PC-9 (cell line): ENCODE data around the gene PSEN1. TPM values are rescaled to one million over a fixed set of nuclear protein-coding genes. Genes with fewer than 3 reads are reported as not detected.

Experiments used
- BruUV-seq: library from RNA; stranded (reverse); fragments of 400-500 nt; replicated peaks from 2 replicates; lab custom pipeline; 2021; lab: Mats Ljungman, UMichigan
- CTCF ChIA-PET: fragments of 300-600 bp; sonication (Branson Sonifier 250); formaldehyde crosslinking; loops from one replicate; lab custom pipeline; 2022; ENCODE audit warnings: antibody characterized with exemption; lab: Charles Lee
- POLR2A ChIA-PET: fragments of 300-600 bp; sonication (Branson Sonifier 250); formaldehyde crosslinking; loops from one replicate; lab custom pipeline; 2022; ENCODE audit warnings: antibody characterized with exemption; ENCODE audit not compliant: unreplicated experiment; lab: Charles Lee
- DNase-seq, 2 experiments: peaks; one replicate each; pipeline versions ENCODE4 v3.0.0 to v3.0.0-alpha.2; 2015 to 2022; ENCODE audit warnings: mixed read lengths in 1 of 2
- H2AFZ ChIP-seq: fragments of 200-600 bp; sonication (generic); 2 replicates; pipeline ENCODE4 v1.8.1; 2017; ENCODE audit warnings: antibody characterized with exemption
- H3F3A ChIP-seq: fragments of 200-600 bp; sonication (generic); 2 replicates; pipeline ENCODE4 v1.8.1; 2017; ENCODE audit warnings: antibody characterized with exemption, mild to moderate bottlenecking, low read depth; ENCODE audit not compliant: insufficient read depth
- H3K27ac ChIP-seq: fragments of 200-600 bp; sonication (generic); 2 replicates; pipeline ENCODE4 v1.6.1; 2016; ENCODE audit warnings: mixed run types
- H3K27me3 ChIP-seq: fragments of 200-600 bp; sonication (generic); 2 replicates; pipeline ENCODE4 v1.6.1; 2016; ENCODE audit warnings: low read depth, mixed run types; ENCODE audit not compliant: insufficient read depth
- H3K36me3 ChIP-seq: fragments of 200-600 bp; sonication (generic); 2 replicates; pipeline ENCODE4 v1.6.1; 2016; ENCODE audit warnings: low read depth, mixed run types
- H3K4me1 ChIP-seq: fragments of 200-600 bp; sonication (generic); replicated peaks from 2 replicates; pipeline ENCODE4 v1.6.1; 2016; ENCODE audit warnings: mixed run types; ENCODE audit not compliant: insufficient read depth
- H3K4me2 ChIP-seq: fragments of 200-600 bp; sonication (generic); 2 replicates; pipeline ENCODE4 v1.6.1; 2017; ENCODE audit warnings: mixed run types
- H3K4me3 ChIP-seq: fragments of 200-600 bp; sonication (generic); 2 replicates; pipeline ENCODE4 v1.6.1; 2016; ENCODE audit warnings: mixed run types
- H3K79me2 ChIP-seq: fragments of 200-600 bp; sonication (generic); 2 replicates; pipeline ENCODE4 v1.6.1; 2017; ENCODE audit warnings: low read depth, mixed run types
- H3K9me2 ChIP-seq: fragments of 200-600 bp; sonication (generic); 2 replicates; pipeline ENCODE4 v1.8.1; 2017; ENCODE audit warnings: mild to moderate bottlenecking; ENCODE audit not compliant: insufficient read depth
- H3K9me3 ChIP-seq: fragments of 200-600 bp; sonication (generic); 2 replicates; pipeline ENCODE4 v1.8.1; 2016; ENCODE audit warnings: low read depth; ENCODE audit not compliant: insufficient read depth
- H4K20me1 ChIP-seq: fragments of 200-600 bp; sonication (generic); 2 replicates; pipeline ENCODE4 v1.8.1; 2017; ENCODE audit not compliant: insufficient read depth
- CTCF ChIP-seq: fragments of 200-600 bp; sonication (generic); conservative IDR thresholded peaks from 2 replicates; pipeline ENCODE4 v1.6.1; 2017; ENCODE audit warnings: mixed run types, antibody characterized with exemption, mild to moderate bottlenecking, moderate library complexity
- EZH2 ChIP-seq: fragments of 200-600 bp; sonication (generic); IDR thresholded peaks from 2 replicates; pipeline ENCODE4 v1.8.0; 2017; ENCODE audit warnings: antibody characterized with exemption, low read depth
- intact Hi-C: fragments of 100-400 bp; cut with micrococcal nuclease; formaldehyde crosslinking; loops from one replicate; pipeline ENCODE4 v1.10.0; 2022; ENCODE audit not compliant: unreplicated experiment
- total RNA-seq: library from RNA; stranded (reverse); gene quantifications from 2 replicates; pipeline ENCODE4 v1.2.3, GENCODE V29; 2021

PSEN1 gene
- total RNA-seq, 1 experiment from 2014 or later = 44.0 TPM

GRCh38 chr14:73217411-73217810, 81.1 kb downstream of the PSEN1 start:
- Histone ChIP-seq H2AFZ (no peak overlapping the region), H3K4me3 (no peak overlapping the region), H3K36me3 (0 out of 2 replicates have a peak, but pooled peaks cover 3% of the 10 kb centered on the region), H3K27ac (no peak overlapping the region), H3K9me3 (no peaks in the 10 kb centered on the region), H3K9me2 (no peaks in the 10 kb centered on the region), H4K20me1 (no peaks in the 10 kb centered on the region), H3K4me2 (no peak overlapping the region), H3F3A (no peaks in the 10 kb centered on the region), H3K79me2 (no peaks in the 10 kb centered on the region), H3K27me3 (no peaks in the 10 kb centered on the region), H3K4me1 (no peaks in the 10 kb centered on the region)
- POLR2A ChIA-PET = no interaction called here
- no TSS peak for BruUV-seq
- TF ChIP-seq EZH2 = no peak
- TF ChIP-seq CTCF = no peak
- DNase-seq = no peak
- CTCF ChIA-PET = interaction anchor here (0.8 kb wide), 1 partner anchor 904 kb away, joined by 7 read pairs; no protein-coding TSS in a partner anchor
- intact Hi-C loops = no loop called here

GRCh38 chr14:73220061-73220460, 83.8 kb downstream of the PSEN1 start:
- no peaks in the 10 kb centered on the region for H3K27me3 ChIP-seq
- H3K79me2 ChIP-seq = no peaks in the 10 kb centered on the region
- no peaks in the 10 kb centered on the region for H3K9me3 ChIP-seq
- H3K36me3 ChIP-seq = no peaks in the 10 kb centered on the region
- H3K4me3 ChIP-seq = no peak overlapping the region
- H3F3A ChIP-seq = no peaks in the 10 kb centered on the region
- no peak overlapping the region for H2AFZ ChIP-seq
- H4K20me1 ChIP-seq = no peaks in the 10 kb centered on the region
- ChIA-PET CTCF (no interaction called here), POLR2A (no interaction called here)
- no peak for DNase-seq
- H3K9me2 ChIP-seq = no peaks in the 10 kb centered on the region
- TF ChIP-seq CTCF (no peak), EZH2 (no peak)
- intact Hi-C loops = no loop called here
- no peak overlapping the region for H3K27ac ChIP-seq
- H3K4me2 ChIP-seq = no peak overlapping the region
- no peaks in the 10 kb centered on the region for H3K4me1 ChIP-seq
- no TSS peak for BruUV-seq

GRCh38 chr14:73220634-73221033, 84.3 kb downstream of the PSEN1 start:
- CTCF ChIA-PET = no interaction called here
- POLR2A ChIA-PET = no interaction called here
- TF ChIP-seq CTCF = no peak
- TF ChIP-seq EZH2 = no peak
- H3K27ac ChIP-seq = no peak overlapping the region
- no peak overlapping the region for H3K4me2 ChIP-seq
- no peak for DNase-seq
- H3K9me2 ChIP-seq = no peaks in the 10 kb centered on the region
- no peaks in the 10 kb centered on the region for H3K4me1 ChIP-seq
- H2AFZ ChIP-seq = no peak overlapping the region
- no peaks in the 10 kb centered on the region for H3K79me2 ChIP-seq
- H3K27me3 ChIP-seq = no peaks in the 10 kb centered on the region
- H3F3A ChIP-seq = no peaks in the 10 kb centered on the region
- no peaks in the 10 kb centered on the region for H3K36me3 ChIP-seq
- intact Hi-C loops = no loop called here
- H3K9me3 ChIP-seq = no peaks in the 10 kb centered on the region
- no peaks in the 10 kb centered on the region for H4K20me1 ChIP-seq
- no TSS peak for BruUV-seq
- no peak overlapping the region for H3K4me3 ChIP-seq
